Measurements from ENCODE around the gene NPFF.
A peak's percentile ranks its signal among the peaks of the same experiment; 100 is the strongest.
"Not testable (repeated sequence)": the region's sequence is repeated elsewhere in the genome, so short reads cannot be mapped to it uniquely, and the experiment has no call there.

The NPFF gene, protein sequence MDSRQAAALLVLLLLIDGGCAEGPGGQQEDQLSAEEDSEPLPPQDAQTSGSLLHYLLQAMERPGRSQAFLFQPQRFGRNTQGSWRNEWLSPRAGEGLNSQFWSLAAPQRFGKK

DNA sequence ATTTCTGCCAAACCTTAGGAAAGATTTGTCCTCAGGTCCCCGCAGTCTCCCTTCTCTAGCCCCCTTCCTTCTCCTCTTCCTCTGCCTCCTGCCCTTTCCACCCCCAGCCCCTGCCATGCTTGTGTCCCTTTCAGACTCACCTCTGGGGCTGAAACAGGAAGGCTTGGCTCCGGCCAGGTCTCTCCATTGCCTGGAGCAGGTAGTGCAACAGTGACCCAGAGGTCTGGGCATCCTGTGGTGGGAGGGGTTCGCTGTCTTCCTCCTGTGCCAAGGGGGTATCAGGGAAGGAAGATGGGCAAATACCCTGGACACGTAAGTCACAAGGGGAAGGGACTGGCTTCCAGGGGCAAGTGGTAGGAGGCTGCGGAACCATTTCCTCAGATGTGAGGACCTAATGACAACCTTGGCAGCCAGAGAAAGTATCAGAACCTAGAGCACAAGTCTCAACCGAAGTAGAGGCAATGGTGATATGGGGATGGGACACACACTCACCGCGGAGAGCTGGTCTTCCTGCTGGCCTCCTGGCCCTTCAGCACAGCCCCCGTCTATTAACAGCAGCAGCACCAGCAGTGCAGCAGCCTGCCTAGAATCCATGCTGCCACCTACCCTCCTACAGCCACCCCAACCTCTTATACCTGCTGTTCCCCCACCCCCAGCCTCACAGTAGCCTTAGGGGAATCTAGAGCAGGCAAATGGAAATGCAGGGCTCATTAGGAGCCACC, at the start of gene NPFF:
TSS of gene NPFF (minus strand) at position 604 of the 722 bp plus-strand sequence. CDS start at position 594, 10 bp downstream.
- DNase-seq (ENCODE audit: low read depth) = no peak
- Histone ChIP-seq H3K36me3 (ENCODE audit: control insufficient read depth, insufficient read depth, low read length, severe bottlenecking) (peaks cover 42% of the 10 kb centered on the region), H3K4me1 (ENCODE audit: control insufficient read depth, insufficient read depth, low read length) (peaks cover 40% of the 10 kb centered on the region), H3K9me3 (ENCODE audit: control insufficient read depth, low read length) (no peaks in the 10 kb centered on the region), H3K9ac (ENCODE audit: low read length) (peak within 1 kb of the TSS; percentile 78), H3K27me3 (replicated peaks; ENCODE audit: control insufficient read depth, insufficient read depth, low read length) (no peaks in the 10 kb centered on the region), H3K4me3 (ENCODE audit: low read length) (no peak within 1 kb of the TSS)

DNA sequence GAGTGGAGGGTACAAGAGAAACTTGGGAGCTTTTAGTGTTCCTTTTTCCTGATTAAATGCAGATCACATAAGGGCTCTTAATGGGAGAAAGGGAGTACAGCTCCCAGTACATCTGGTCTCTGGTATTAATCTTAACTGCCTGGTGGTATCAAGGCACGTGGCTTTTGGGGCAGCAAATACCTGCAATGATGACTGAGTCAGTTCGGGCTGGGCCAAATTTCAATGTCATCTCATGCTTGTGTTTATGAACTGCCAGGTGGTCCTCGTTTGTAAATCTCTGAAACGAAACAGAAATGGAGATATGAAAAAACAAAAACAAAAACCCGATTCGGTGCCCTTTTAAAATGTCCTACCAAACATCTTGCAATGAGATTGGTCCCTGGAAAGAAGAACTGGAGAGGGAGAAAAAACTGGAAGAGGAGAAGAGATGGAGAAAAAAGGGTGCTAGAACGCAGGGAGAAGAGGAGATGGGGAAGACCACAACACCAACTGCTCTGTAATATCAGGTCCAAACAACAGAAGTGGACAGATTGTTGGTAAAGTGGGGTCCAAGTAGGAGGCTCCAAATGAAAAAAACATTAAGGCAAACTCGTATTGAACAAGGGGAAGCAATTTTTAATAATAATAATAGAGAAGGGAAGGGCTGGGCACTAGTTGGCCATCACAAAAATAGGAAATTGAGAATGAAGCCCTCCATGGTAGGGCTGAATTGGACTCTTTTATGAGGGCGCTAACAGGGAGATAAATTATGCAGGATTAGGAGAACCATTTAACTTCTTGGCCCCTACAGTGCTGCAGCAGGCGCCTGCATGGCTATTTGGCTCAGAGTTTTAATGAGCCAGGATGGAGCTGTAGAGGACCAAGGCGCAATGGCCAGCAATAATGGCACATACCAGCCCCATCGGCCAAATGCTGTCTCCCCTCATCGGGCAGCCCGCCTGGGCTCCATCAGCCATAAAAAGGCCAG, 45.4 kb upstream of the NPFF start:
- Histone ChIP-seq H3K27me3 (replicated peaks; ENCODE audit: control insufficient read depth, insufficient read depth, low read length) (no peaks in the 10 kb centered on the region), H3K9me3 (ENCODE audit: control insufficient read depth, low read length) (no peaks in the 10 kb centered on the region), H3K4me3 (ENCODE audit: low read length) (no peak overlapping the region), H3K36me3 (ENCODE audit: control insufficient read depth, insufficient read depth, low read length, severe bottlenecking) (peaks cover 38% of the 10 kb centered on the region), H3K9ac (ENCODE audit: low read length) (no peak overlapping the region), H3K4me1 (ENCODE audit: control insufficient read depth, insufficient read depth, low read length) (no peaks in the 10 kb centered on the region)
- no peak for DNase-seq (ENCODE audit: low read depth)

DNA sequence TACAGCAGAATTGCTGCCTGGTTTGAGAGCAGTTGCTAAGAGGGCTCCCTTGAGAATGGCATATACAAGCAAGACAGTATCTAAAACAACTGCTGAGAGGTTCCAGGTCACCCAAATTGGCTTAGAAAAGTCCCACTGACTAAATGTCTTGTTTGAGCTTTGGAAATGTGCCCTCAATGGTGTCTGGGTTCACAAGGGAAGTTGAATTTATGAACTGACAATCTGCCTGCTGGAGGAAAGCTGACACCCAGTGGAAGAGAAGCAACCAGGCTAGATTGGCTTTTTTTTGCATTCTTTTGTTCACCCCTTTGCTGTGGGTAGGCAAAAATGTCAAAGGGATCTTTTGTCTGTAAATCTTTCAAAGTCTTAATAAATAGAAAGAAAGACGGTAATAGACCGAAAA, 44.6 kb upstream of the NPFF start:
- no peak for DNase-seq (ENCODE audit: low read depth)
- peaks cover 41% of the 10 kb centered on the region for H3K36me3 ChIP-seq (ENCODE audit: control insufficient read depth, insufficient read depth, low read length, severe bottlenecking)
- H3K4me1 ChIP-seq (ENCODE audit: control insufficient read depth, insufficient read depth, low read length) = no peaks in the 10 kb centered on the region
- H3K27me3 ChIP-seq (replicated peaks; ENCODE audit: control insufficient read depth, insufficient read depth, low read length) = no peaks in the 10 kb centered on the region
- no peak overlapping the region for H3K9ac ChIP-seq (ENCODE audit: low read length)
- no peak overlapping the region for H3K4me3 ChIP-seq (ENCODE audit: low read length)
- H3K9me3 ChIP-seq (ENCODE audit: control insufficient read depth, low read length) = no peaks in the 10 kb centered on the region

DNA sequence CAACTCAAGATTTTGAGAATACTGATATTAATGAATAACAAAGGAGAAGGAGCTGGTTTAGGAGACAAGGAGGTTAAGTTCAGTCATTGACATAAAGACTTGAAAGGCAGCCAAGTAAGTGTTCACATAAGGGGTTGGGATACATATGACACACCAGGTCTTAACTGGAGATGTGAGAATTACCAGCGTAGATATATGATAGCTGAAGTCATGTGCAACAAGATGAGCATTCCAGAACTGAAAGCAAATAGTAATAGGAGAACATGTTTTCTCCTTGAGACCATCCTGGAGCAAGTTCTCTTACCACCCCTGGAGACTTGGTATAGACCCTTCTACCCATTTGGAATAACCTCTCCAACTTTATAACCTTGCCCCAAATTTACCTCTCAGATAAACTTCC, 43.3 kb upstream of the NPFF start:
- H3K4me3 ChIP-seq (ENCODE audit: low read length) = no peak overlapping the region
- no peaks in the 10 kb centered on the region for H3K27me3 ChIP-seq (replicated peaks; ENCODE audit: control insufficient read depth, insufficient read depth, low read length)
- no peaks in the 10 kb centered on the region for H3K4me1 ChIP-seq (ENCODE audit: control insufficient read depth, insufficient read depth, low read length)
- H3K9ac ChIP-seq (ENCODE audit: low read length) = no peak overlapping the region
- H3K36me3 ChIP-seq (ENCODE audit: control insufficient read depth, insufficient read depth, low read length, severe bottlenecking) = peaks cover 41% of the 10 kb centered on the region
- no peaks in the 10 kb centered on the region for H3K9me3 ChIP-seq (ENCODE audit: control insufficient read depth, low read length)
- no peak for DNase-seq (ENCODE audit: low read depth)

DNA sequence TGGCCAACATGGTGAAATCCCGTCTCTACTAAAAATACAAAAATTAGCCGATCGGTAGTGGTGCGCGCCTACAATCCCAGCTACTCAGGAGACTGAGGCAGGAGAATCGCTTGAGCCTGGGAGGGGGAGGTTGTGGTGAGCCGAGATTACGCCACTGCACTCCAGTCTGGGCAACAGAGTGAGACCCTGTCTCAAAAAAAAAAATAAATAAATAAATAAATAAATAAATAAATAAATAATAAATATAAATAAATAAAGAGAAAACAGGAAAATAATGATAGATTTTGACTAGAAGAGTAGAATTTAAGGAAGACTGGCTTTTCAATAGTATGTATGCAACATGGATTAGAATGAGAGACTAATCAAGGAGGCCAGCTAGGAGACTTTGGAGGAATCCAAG, 42.8 kb upstream of the NPFF start:
- not testable (repeated sequence) for DNase-seq (ENCODE audit: low read depth); H3K9me3 ChIP-seq (ENCODE audit: control insufficient read depth, low read length); H3K27me3 ChIP-seq (replicated peaks; ENCODE audit: control insufficient read depth, insufficient read depth, low read length); H3K4me3 ChIP-seq (ENCODE audit: low read length); H3K4me1 ChIP-seq (ENCODE audit: control insufficient read depth, insufficient read depth, low read length); H3K9ac ChIP-seq (ENCODE audit: low read length)
- H3K36me3 ChIP-seq (ENCODE audit: control insufficient read depth, insufficient read depth, low read length, severe bottlenecking) = peaks cover 41% of the 10 kb centered on the region

DNA sequence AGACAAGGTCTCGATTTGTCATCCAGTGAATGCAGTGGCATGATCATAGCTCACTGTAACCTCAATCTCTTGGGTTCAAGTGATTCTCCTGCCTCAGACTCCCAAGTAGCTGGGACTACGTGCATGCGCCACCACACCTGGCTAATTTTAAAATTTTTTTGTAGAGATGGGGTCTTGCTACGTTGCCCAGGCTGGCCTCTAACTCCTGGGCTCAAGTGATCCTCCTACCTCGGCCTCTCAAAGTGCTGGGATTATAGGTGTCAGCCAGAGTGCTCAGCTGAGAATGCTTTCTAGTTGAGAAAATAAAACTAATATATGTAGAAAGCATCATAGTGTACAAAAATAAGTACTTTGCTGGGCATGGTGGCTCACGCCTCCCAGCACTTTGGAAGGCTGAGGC, 41.1 kb upstream of the NPFF start:
- not testable (repeated sequence) for DNase-seq (ENCODE audit: low read depth); H3K27me3 ChIP-seq (replicated peaks; ENCODE audit: control insufficient read depth, insufficient read depth, low read length); H3K4me3 ChIP-seq (ENCODE audit: low read length); H3K4me1 ChIP-seq (ENCODE audit: control insufficient read depth, insufficient read depth, low read length); H3K9ac ChIP-seq (ENCODE audit: low read length); H3K9me3 ChIP-seq (ENCODE audit: control insufficient read depth, low read length)
- H3K36me3 ChIP-seq (ENCODE audit: control insufficient read depth, insufficient read depth, low read length, severe bottlenecking) = peaks cover 37% of the 10 kb centered on the region

DNA sequence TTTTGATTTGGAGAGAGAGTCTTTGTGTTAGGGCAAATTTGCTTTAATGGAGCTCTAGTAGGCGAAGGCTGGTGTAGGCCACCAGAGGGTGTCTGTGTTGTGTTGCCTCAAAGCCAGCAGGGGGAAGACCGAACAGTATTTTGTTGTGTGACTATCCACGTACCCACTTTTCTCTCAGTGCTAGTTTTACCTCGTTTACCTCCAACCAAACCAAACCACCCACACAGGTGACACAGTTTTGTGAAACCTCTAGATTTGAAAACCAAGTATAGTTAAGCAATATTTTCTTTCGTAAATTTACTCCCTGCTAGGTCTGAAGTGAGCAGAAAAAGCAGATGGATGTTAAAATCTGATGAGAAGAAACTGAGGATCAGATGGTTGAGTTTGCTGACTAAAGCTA, 36.3 kb upstream of the NPFF start:
- Histone ChIP-seq H3K9ac (ENCODE audit: low read length) (peak overlapping the region; percentile 24), H3K36me3 (ENCODE audit: control insufficient read depth, insufficient read depth, low read length, severe bottlenecking) (peaks cover 38% of the 10 kb centered on the region), H3K27me3 (replicated peaks; ENCODE audit: control insufficient read depth, insufficient read depth, low read length) (no peaks in the 10 kb centered on the region), H3K9me3 (ENCODE audit: control insufficient read depth, low read length) (no peaks in the 10 kb centered on the region), H3K4me1 (ENCODE audit: control insufficient read depth, insufficient read depth, low read length) (peaks cover 11% of the 10 kb centered on the region), H3K4me3 (ENCODE audit: low read length) (no peak overlapping the region)
- DNase-seq (ENCODE audit: low read depth) = peak; percentile 86

DNA sequence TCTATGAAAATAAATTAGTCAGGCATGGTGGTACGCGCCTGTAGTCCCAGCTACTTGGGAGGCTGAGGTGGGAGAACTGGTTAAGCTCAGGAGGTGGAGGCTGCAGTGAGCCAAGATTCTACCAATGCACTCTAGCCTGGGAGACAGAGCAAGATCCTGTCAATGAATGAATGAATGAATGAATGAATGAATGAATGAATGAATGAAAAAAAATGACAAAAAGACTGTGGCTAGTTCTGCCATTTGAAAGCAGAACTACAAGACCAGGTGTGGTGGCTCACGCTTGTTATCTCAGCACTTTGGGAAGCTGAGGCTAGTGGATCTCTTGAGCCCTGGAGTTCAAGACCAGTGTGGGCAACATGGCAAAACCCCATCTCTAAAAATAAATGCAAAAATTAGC, 32.2 kb upstream of the NPFF start:
- Histone ChIP-seq H3K9me3 (ENCODE audit: control insufficient read depth, low read length) (no peaks in the 10 kb centered on the region), H3K9ac (ENCODE audit: low read length) (no peak overlapping the region), H3K36me3 (ENCODE audit: control insufficient read depth, insufficient read depth, low read length, severe bottlenecking) (peaks cover 57% of the 10 kb centered on the region), H3K27me3 (replicated peaks; ENCODE audit: control insufficient read depth, insufficient read depth, low read length) (no peaks in the 10 kb centered on the region), H3K4me1 (ENCODE audit: control insufficient read depth, insufficient read depth, low read length) (peaks cover 21% of the 10 kb centered on the region), H3K4me3 (ENCODE audit: low read length) (no peak overlapping the region)
- DNase-seq (ENCODE audit: low read depth) = no peak

DNA sequence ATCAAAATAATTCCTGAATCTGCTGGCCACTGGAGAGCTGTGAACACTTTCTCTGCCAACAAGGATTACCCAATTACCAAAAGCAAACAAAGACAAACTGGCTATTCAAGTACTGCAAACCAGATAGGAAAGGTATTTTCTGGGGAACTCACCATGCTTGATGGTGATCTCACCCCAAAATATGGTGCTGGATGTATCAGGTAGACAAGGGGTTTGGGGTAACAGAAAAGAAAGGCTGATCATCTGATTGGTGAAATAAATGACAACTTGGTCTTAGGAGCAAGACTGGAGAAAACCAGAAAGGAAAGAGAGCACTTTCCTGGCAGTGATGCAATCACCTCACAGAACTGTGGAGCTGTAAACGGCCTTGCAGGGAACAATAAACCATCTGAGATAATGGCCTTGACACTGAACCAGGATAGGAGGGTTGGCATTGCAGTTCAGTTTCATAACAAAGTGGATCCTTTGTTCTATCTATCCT, 31.0 kb upstream of the NPFF start:
- Histone ChIP-seq H3K36me3 (ENCODE audit: control insufficient read depth, insufficient read depth, low read length, severe bottlenecking) (peaks cover 69% of the 10 kb centered on the region), H3K9ac (ENCODE audit: low read length) (no peak overlapping the region), H3K4me1 (ENCODE audit: control insufficient read depth, insufficient read depth, low read length) (peaks cover 16% of the 10 kb centered on the region), H3K9me3 (ENCODE audit: control insufficient read depth, low read length) (no peaks in the 10 kb centered on the region), H3K4me3 (ENCODE audit: low read length) (no peak overlapping the region), H3K27me3 (replicated peaks; ENCODE audit: control insufficient read depth, insufficient read depth, low read length) (no peaks in the 10 kb centered on the region)
- DNase-seq (ENCODE audit: low read depth) = peak; percentile 73

DNA sequence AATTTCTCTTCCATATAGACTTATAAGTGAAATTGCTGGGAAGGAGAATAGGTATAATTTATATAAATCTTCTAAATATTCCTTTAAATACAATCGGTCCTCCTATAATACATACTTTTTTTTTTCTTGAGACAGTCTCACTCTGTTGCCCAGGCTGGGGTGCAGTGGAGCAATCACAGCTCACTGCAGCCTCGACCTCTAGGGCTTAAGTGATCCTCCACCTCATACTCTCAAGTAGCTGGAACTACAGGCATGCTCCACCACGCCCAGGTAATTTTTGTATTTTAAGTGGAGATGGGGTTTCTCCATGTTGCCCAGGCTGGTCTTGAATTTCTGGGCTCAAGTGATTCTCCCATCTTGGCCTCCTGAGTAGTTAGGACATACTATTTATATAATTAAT, 29.7 kb upstream of the NPFF start:
- H3K27me3 ChIP-seq (replicated peaks; ENCODE audit: control insufficient read depth, insufficient read depth, low read length) = no peaks in the 10 kb centered on the region
- peaks cover 28% of the 10 kb centered on the region for H3K4me1 ChIP-seq (ENCODE audit: control insufficient read depth, insufficient read depth, low read length)
- H3K4me3 ChIP-seq (ENCODE audit: low read length) = no peak overlapping the region
- H3K9ac ChIP-seq (ENCODE audit: low read length) = no peak overlapping the region
- no peak for DNase-seq (ENCODE audit: low read depth)
- peaks cover 72% of the 10 kb centered on the region for H3K36me3 ChIP-seq (ENCODE audit: control insufficient read depth, insufficient read depth, low read length, severe bottlenecking)
- no peaks in the 10 kb centered on the region for H3K9me3 ChIP-seq (ENCODE audit: control insufficient read depth, low read length)

DNA sequence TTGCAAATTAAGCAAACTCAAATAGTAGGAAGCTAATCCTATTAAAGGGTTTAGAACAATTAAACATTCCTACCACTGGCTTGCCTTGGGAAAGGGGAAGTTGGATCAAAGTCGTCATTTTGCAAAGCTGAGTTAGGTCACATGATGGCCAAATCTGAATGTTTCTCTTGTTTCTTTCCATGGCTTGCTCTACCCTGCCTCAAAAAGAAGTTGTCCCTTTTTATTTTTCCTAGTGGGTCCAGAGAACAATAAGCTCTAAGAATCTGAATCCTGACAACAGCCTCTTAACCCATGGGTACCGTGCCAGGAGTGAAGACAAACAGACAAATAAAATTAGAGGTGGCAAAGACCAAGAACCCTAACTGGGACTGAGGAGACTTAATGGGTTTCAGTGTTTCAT, 26.2 kb upstream of the NPFF start:
- DNase-seq (ENCODE audit: low read depth) = no peak
- Histone ChIP-seq H3K4me3 (ENCODE audit: low read length) (no peak overlapping the region), H3K9me3 (ENCODE audit: control insufficient read depth, low read length) (no peaks in the 10 kb centered on the region), H3K27me3 (replicated peaks; ENCODE audit: control insufficient read depth, insufficient read depth, low read length) (no peaks in the 10 kb centered on the region), H3K4me1 (ENCODE audit: control insufficient read depth, insufficient read depth, low read length) (peaks cover 23% of the 10 kb centered on the region), H3K36me3 (ENCODE audit: control insufficient read depth, insufficient read depth, low read length, severe bottlenecking) (peaks cover 76% of the 10 kb centered on the region), H3K9ac (ENCODE audit: low read length) (no peak overlapping the region)

All from adipocyte (in vitro differentiated cells).